Metanephros (tissue), 2 donors: Measurements from ENCODE around the gene BAAT. TPM values are rescaled to one million over a fixed set of nuclear protein-coding genes. Genes with fewer than 3 reads are reported as not detected.

Source experiments
- small RNA-seq: library from RNA; depleted of rRNA; stranded (forward); fragments of <200 nt; gene quantifications from one replicate; pipeline ENCODE3, GENCODE V24; 2014; ENCODE audit warnings: low replicate concordance
- total RNA-seq: library from RNA; depleted of rRNA; stranded (reverse); fragments of >200 nt; gene quantifications from one replicate; pipeline ENCODE4 v1.2.3, GENCODE V29; 2014

Gene BAAT
- 0.06 TPM for total RNA-seq

DNA sequence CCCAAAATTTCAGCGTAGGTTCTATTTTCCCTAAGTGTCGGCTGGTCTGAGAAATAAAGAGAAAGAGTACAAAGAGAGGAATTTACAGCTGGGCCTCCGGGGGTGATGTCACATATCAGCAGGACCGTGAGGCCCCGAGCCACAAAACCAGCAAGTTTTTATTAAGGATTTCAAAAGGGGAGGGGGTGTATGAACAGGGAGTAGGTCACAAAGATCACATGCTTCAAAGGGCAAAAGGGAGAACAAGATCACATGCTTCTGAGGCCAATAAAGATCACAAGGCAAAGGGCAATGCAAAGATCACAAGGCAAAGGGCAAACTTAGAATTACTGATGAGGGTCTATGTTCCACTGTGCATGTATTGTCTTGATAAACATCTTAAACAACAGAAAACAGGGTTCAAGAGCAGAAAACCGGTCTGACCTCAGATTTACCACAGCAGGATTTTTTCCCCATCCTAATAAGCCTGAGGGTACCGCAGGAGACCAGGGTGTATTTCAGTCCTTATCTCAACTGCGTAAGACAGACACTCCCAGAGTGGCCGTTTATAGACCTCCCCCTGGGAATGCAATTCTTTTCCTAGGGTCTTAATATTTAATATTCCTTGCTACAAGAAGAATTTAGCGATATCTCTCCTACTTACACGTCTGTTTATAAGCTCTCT, at the start of gene BAAT:
Gene BAAT, minus strand, starts transcription at position 134 of the 664 bp plus-strand sequence. CDS start 13,602 bp downstream, outside the sequence.

DNA sequence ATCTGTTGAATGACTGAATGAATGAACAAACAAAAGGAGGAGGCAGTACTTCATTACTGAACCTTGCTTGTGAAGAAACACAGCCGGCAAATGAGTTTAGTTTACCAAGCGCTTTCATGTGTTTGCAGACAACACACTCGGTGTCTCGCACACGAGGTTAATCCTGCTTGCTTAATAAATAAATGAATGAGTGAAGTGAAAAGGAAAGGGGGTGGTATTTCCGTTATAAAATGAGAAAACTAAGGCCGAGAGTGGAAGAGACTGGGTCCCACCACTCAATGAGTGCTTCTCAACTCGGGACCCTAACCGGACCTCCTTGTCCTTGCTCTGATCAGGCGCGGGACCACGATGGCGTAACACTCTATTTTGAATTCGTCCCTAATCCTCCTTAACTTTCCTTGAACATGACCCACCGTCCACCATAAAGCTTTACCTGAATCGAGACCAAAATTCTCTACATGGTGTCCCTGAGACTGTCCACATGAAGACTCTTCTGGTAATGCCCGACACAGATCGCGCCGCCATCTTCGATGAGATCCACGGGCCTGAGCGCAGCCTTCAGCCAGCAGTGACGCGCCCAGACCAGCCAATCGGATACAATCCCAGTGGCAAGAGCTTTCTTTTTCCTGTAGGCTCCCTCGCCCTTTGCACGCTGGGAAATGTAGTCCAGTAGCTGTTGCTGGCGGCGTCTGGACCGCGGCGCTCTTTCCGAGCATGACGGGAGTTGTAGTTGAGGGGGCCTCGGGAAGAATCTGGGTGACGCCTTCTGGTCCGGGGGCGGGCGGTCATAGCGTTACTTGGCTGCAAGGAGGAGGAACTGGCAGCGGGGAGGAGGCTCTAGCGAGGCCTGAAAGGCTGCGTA, 13.5 kb upstream of the BAAT start, which contains the start of the genes MRPL50 and ZNF189:
Gene MRPL50, minus strand, starts transcription at position 551 of the 862 bp plus-strand sequence. Its CDS starts 26 bp downstream, at position 525.
Gene ZNF189, plus strand, starts transcription at position 784 of the 862 bp plus-strand sequence. CDS start 306 bp downstream, outside the sequence.

Small RNA genes within 50 kb of the gene (small RNA-seq; reads per million reads assigned to genes)
- gene RF00322, result not detected

Other genes starting within 250 kb of the BAAT start
- 24.1 TPM for gene MRPL50, start 13.6 kb upstream of the BAAT start, total RNA-seq
- 31.7 TPM for gene ZNF189, start 13.8 kb upstream of the BAAT start, total RNA-seq
- 168 TPM for gene ALDOB, start 50.8 kb upstream of the BAAT start, total RNA-seq
- gene RNF20, start 148.8 kb upstream of the BAAT start, total RNA-seq, result 24.8 TPM
- gene PPP3R2, start 210.0 kb upstream of the BAAT start, total RNA-seq, result 0.23 TPM